ENCODE results near the gene SAMD4A.

Gene SAMD4A

GRCh38 chr14:54700717-54701116 lies 133.8 kb downstream of the SAMD4A start:
- DNase-seq (ENCODE audit: low spot score) = no peak

GRCh38 chr14:54702014-54702491 lies 135.1 kb downstream of the SAMD4A start:
- DNase-seq (ENCODE audit: low spot score) = no peak

- DNase-seq (ENCODE audit: low spot score) = no peak
Measured at GRCh38 chr14:54702492-54702891, 135.6 kb downstream of the SAMD4A start.

- no peak for DNase-seq (ENCODE audit: low spot score)
Measured at GRCh38 chr14:54703082-54703481, 136.2 kb downstream of the SAMD4A start.

- no peak for DNase-seq (ENCODE audit: low spot score)
Measured at GRCh38 chr14:54703724-54704123, 136.8 kb downstream of the SAMD4A start.

- DNase-seq (ENCODE audit: low spot score) = no peak
Measured at GRCh38 chr14:54704768-54705167, 137.8 kb downstream of the SAMD4A start.

GRCh38 chr14:54706769-54707168 lies 139.8 kb downstream of the SAMD4A start:
- no peak for DNase-seq (ENCODE audit: low spot score)

- no peak for DNase-seq (ENCODE audit: low spot score)
Measured at GRCh38 chr14:54708161-54708560, 141.2 kb downstream of the SAMD4A start.

GRCh38 chr14:54708982-54709381 lies 142.1 kb downstream of the SAMD4A start:
- DNase-seq (ENCODE audit: low spot score) = no peak

GRCh38 chr14:54709444-54709843 lies 142.5 kb downstream of the SAMD4A start:
- no peak for DNase-seq (ENCODE audit: low spot score)

- DNase-seq (ENCODE audit: low spot score) = no peak
Measured at GRCh38 chr14:54709867-54710266, 142.9 kb downstream of the SAMD4A start.

- DNase-seq (ENCODE audit: low spot score) = no peak
Measured at GRCh38 chr14:54711312-54711711, 144.4 kb downstream of the SAMD4A start.

GRCh38 chr14:54711812-54712464 lies 145.0 kb downstream of the SAMD4A start:
- DNase-seq (ENCODE audit: low spot score) = no peak

GRCh38 chr14:54712465-54713200 lies 145.7 kb downstream of the SAMD4A start:
- no peak for DNase-seq (ENCODE audit: low spot score)

- no peak for DNase-seq (ENCODE audit: low spot score)
Measured at GRCh38 chr14:54713379-54713778, 146.5 kb downstream of the SAMD4A start.

- no peak for DNase-seq (ENCODE audit: low spot score)
Measured at GRCh38 chr14:54715239-54715638, 148.3 kb downstream of the SAMD4A start.

GRCh38 chr14:54715811-54716210 lies 148.9 kb downstream of the SAMD4A start:
- no peak for DNase-seq (ENCODE audit: low spot score)

GRCh38 chr14:54716862-54717261 lies 149.9 kb downstream of the SAMD4A start:
- DNase-seq (ENCODE audit: low spot score) = no peak

GRCh38 chr14:54718046-54718445 lies 151.1 kb downstream of the SAMD4A start:
- no peak for DNase-seq (ENCODE audit: low spot score)

- no peak for DNase-seq (ENCODE audit: low spot score)
Measured at GRCh38 chr14:54719406-54719805, 152.5 kb downstream of the SAMD4A start.

GRCh38 chr14:54722791-54723432 lies 156.0 kb downstream of the SAMD4A start:
- no peak for DNase-seq (ENCODE audit: low spot score)

- DNase-seq (ENCODE audit: low spot score) = no peak
Measured at GRCh38 chr14:54724123-54724522, 157.2 kb downstream of the SAMD4A start.
